AG04449 (cell line): ENCODE measurements around the gene E2F4.

ENCODE experiments used
- CTCF ChIA-PET: fragments of 350-600 bp; formaldehyde crosslinking; extraction: SDS; loops from one replicate; lab custom pipeline; 2021; ENCODE audit warnings: antibody characterized with exemption; lab: Yijun Ruan, JAX
- POLR2A ChIA-PET: fragments of 400-600, 350-600 bp; formaldehyde crosslinking; extraction: SDS; loops from one replicate; lab custom pipeline; 2020; ENCODE audit warnings: antibody characterized with exemption, inconsistent platforms; lab: Yijun Ruan, JAX
- DNase-seq: peaks from one replicate; pipeline ENCODE4 v3.0.0-alpha.2; 2010; ENCODE audit warnings: low read depth, low spot score
- H3K4me3 ChIP-seq: 2 replicates; pipeline ENCODE4 v1.5.1; 2011; ENCODE audit warnings: low read depth, mild to moderate bottlenecking, control low read depth, low read length
- TF ChIP-seq, protein P1 (sequence below): IDR thresholded peaks from one replicate; pipeline ENCODE4 v1.5.1; 2011; ENCODE audit warnings: mild to moderate bottlenecking, moderate library complexity, low read length, control low read depth, inconsistent platforms; ENCODE audit not compliant: insufficient read depth; ENCODE audit errors: missing control alignments

E2F4 gene

DNA sequence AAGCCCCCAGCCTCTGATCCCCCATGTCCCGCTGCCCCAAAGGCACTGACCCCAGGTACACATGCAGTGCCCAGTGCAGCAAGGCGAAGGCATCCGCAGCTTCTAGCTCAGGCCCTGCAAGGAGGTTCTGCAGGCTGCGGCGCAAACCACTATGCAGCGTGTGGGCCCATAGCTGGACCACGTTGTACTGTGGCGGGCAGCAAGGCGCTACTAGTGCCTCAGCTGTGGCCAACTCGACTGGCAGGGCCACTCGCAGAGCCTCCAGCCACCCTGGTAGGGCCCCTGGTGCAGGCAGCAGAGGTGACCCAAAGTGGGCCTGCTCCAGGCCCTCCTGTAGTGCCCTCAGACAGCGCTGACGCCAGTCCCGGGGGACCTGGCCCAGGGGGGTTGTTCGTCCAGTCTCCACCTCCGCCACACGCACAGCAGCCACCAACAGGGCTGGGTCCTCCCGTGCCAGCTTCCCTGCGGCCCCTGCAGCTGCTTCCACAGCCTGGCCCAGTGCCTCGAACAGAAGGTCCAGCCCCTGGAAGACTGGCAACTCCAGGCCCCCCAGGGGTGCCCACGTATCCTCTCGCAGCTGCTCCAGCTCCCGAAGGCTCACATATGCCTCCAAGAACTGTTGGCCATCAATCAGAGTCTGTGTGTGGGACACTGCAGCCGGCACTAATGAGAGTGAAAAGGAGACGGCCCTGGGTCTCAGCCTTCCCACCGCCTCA, 4.6 kb upstream of the E2F4 start:
- ChIA-PET POLR2A (no interaction called here), CTCF (interaction anchor here (0.9 to 10.2 kb wide), 8 partner anchors 11 to 236 kb away, joined by 4 to 128 read pairs (median 44); partner anchors contain the start of genes CES3, ELMO3, FBXL8 and NOL3)
- H3K4me3 ChIP-seq: no peak overlapping the region
- TF ChIP-seq, protein P1, sequence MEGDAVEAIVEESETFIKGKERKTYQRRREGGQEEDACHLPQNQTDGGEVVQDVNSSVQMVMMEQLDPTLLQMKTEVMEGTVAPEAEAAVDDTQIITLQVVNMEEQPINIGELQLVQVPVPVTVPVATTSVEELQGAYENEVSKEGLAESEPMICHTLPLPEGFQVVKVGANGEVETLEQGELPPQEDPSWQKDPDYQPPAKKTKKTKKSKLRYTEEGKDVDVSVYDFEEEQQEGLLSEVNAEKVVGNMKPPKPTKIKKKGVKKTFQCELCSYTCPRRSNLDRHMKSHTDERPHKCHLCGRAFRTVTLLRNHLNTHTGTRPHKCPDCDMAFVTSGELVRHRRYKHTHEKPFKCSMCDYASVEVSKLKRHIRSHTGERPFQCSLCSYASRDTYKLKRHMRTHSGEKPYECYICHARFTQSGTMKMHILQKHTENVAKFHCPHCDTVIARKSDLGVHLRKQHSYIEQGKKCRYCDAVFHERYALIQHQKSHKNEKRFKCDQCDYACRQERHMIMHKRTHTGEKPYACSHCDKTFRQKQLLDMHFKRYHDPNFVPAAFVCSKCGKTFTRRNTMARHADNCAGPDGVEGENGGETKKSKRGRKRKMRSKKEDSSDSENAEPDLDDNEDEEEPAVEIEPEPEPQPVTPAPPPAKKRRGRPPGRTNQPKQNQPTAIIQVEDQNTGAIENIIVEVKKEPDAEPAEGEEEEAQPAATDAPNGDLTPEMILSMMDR: no peak
- DNase-seq: no peak

DNA sequence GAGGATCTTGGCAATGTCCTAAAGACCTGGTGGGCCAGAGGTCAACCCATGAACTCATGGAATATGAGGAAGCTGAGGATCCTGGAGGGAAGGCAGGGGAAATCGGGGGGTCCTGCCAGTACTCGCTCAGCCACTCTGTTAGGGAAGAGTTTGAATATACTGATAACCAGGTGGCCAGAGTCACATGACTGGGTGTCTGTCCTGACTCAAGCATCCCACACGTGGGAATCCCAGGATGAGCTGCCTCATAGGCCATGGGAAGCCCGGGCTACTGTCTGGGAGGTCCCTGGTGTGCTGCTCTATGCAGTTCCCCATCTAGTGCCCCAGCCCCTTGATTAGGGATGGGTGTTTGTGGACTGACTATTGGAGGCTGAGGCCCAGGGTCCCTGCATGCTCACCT, 3.6 kb upstream of the E2F4 start:
- POLR2A ChIA-PET: no interaction called here
- no peak overlapping the region for H3K4me3 ChIP-seq
- TF ChIP-seq, protein P1: no peak
- CTCF ChIA-PET: interaction anchor here (1.2 to 10.2 kb wide), 10 partner anchors 10 to 237 kb away, joined by 3 to 128 read pairs (median 26); partner anchors contain the start of genes CES3, FBXL8, NOL3 and TRADD
- no peak for DNase-seq

DNA sequence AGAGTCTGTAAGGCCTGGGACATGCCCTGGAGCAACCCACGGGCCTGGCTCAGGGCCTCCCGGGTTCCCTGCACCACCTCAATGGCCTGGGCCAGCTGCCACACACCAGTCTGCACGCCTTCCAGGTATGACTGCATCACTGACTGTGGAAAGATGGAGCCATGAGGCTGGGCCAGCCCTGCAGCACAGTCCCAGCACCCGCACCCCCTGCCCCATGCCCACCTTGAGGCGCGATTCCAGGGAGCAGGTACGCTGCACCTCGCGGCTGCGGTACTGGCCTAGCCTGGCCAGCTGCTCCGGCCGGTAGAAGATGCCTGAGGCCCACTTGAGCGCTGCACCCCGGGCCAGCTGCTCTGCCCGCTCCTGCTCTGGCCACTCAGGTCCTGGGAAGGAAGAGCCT, 3.2 kb upstream of the E2F4 start:
- ChIA-PET CTCF (interaction anchor here (0.8 to 10.2 kb wide), 10 partner anchors 9 to 237 kb away, joined by 3 to 128 read pairs (median 26); partner anchors contain the start of genes FBXL8, NOL3 and TRADD), POLR2A (no interaction called here)
- TF ChIP-seq, protein P1: no peak
- DNase-seq: no peak
- H3K4me3 ChIP-seq: no peak overlapping the region

DNA sequence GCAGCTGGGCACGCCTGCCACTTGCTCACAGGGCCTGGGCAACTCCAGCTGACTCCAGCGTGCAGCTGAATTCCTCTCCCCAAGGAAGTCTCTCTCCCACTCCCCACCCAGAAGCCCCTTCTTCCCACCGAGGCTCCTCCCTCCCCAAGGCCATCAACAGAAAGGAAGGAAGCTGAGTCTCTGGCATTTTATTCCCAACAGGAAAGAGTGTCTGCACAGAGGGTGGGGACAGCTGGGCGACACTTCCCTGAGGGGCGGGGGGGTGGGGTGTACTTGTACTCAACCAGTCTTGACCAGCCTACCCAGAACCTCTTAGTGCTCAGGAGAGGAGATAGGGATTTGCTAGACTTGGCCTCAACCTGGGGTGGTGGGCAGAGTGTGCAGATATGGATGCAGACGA, 1.9 kb upstream of the E2F4 start, which contains the start of gene EXOC3L1:
Gene EXOC3L1 (minus strand): TSS at position 96 of the 400 bp plus-strand sequence. CDS start 460 bp downstream, outside the sequence.
- no peak within 1 kb of the TSS for H3K4me3 ChIP-seq
- CTCF ChIA-PET: interaction anchor here (2.1 to 10.2 kb wide), 4 partner anchors 8 to 238 kb away, joined by 5 to 128 read pairs (median 52); no protein-coding TSS in a partner anchor
- DNase-seq: no peak
- POLR2A ChIA-PET: no interaction called here
- TF ChIP-seq, protein P1: no peak

DNA sequence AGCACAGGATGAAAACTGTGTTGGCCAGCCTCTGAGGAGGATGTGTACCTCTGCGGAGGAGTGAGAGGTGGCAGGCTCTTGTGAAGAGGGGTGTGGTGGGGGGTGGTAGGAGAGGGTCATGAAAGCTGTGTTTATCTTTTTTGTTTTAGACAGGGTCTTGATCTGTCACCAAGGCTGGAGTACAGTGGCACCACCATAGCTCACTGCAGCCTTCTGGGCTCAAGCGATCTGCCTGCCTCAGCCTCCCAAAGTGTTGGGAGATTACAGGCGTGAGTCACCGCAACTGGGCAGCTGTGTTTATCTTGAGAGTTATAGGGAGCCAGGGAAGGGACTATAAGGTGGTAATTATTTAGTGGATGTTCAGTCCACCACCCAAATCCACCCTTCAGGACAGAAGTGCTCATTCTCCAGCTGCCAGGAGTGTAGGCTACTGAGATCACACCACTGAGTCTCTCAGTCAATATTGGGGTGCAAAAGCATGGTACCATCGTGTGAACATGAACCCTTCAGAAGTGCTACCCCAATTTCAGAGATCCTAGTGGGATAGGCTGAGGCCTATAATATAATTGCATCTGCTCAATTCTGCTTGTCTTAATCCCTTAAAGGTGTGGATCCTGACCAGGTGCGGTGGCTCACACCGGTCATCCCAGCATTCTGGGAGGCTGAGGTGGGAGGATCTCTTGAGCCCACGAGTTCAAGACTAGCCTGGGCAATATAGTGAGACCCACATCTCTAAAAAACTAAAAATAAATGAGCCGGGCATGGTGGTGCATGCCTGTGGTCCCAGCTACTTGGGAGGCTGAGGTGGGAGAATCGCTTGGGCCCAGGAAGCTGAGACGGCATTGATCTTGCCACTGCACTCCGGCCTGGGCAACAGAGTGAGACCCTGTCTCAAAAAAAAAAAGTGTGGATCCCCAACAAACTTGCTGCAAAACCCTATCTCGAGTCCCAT, 1.2 kb upstream of the E2F4 start:
- ChIA-PET POLR2A (no interaction called here), CTCF (interaction anchor here (2.1 to 10.2 kb wide), 3 partner anchors 7 to 239 kb away, joined by 5 to 128 read pairs (median 90); no protein-coding TSS in a partner anchor)
- H3K4me3 ChIP-seq: no peak overlapping the region
- no peak for DNase-seq
- TF ChIP-seq, protein P1: no peak
